ENCODE measurements around the gene DND1. TPM values are rescaled to one million over a fixed set of nuclear protein-coding genes. Genes with fewer than 3 reads are reported as not detected.

DND1 gene
- total RNA-seq, 1 experiment from 2014 or later = 3.3 TPM

- POLR2A ChIA-PET = no interaction called here
- ATAC-seq = no peak
- no peak overlapping the region for H3K4me3 Mint-ChIP-seq
- H3K9me3 Mint-ChIP-seq = no peaks in the 10 kb centered on the region
- H3K27ac Mint-ChIP-seq = no peak overlapping the region
- CTCF ChIA-PET = no interaction called here
- no peaks in the 10 kb centered on the region for H3K27me3 Mint-ChIP-seq (ENCODE audit: low read depth)
- no peak for DNase-seq (ENCODE audit: low spot score)
- peaks cover 50% of the 10 kb centered on the region for H3K36me3 Mint-ChIP-seq
- TF ChIP-seq ZNF232 (CRISPR knock-in tag; IDR thresholded peaks at IDR 0.05) (no peak), FOXJ3 (CRISPR knock-in tag; IDR thresholded peaks at IDR 0.05; ENCODE audit: borderline replicate concordance) (no peak)
- peaks cover 21% of the 10 kb centered on the region for H3K4me1 Mint-ChIP-seq
Measured at GRCh38 chr5:140694276-140694675, 20.9 kb upstream of the DND1 start.

- Mint-ChIP-seq H3K4me1 (peaks cover 18% of the 10 kb centered on the region), H3K9me3 (no peaks in the 10 kb centered on the region), H3K36me3 (peaks cover 28% of the 10 kb centered on the region), H3K27me3 (ENCODE audit: low read depth) (no peaks in the 10 kb centered on the region), H3K4me3 (peak within 1 kb of the TSS; percentile 100), H3K27ac (peak within 1 kb of the TSS; percentile 98)
- CTCF ChIA-PET = interaction anchor here (0.6 to 1.7 kb wide), 12 partner anchors 9 to 451 kb away, joined by 3 to 10 read pairs (median 3); partner anchors contain the start of genes APBB3, DND1, EIF4EBP3 and HBEGF
- POLR2A ChIA-PET = interaction anchor here (0.5 to 1.7 kb wide), 10 partner anchors 9 to 252 kb away, joined by 3 to 10 read pairs (median 4); partner anchors contain the start of genes EIF4EBP3, IK, NDUFA2 and ZMAT2
- ATAC-seq = peak; percentile 97
- DNase-seq (ENCODE audit: low spot score) = peak; percentile 89
- TF ChIP-seq IRF1 (CRISPR knock-in tag; IDR thresholded peaks at IDR 0.05) (peak; percentile 62; the same call in 1 of the 2 replicates), MLX (CRISPR knock-in tag; IDR thresholded peaks at IDR 0.05) (no peak), ATF1 (CRISPR knock-in tag; IDR thresholded peaks at IDR 0.05) (no peak), EMX1 (CRISPR knock-in tag; IDR thresholded peaks at IDR 0.05) (no peak), ZNF416 (CRISPR knock-in tag; IDR thresholded peaks at IDR 0.05) (no peak), ZBTB21 (CRISPR knock-in tag; IDR thresholded peaks at IDR 0.05; ENCODE audit: borderline replicate concordance) (no peak), E2F5 (CRISPR knock-in tag; IDR thresholded peaks at IDR 0.05) (no peak), ARID4B (CRISPR knock-in tag; IDR thresholded peaks at IDR 0.05; ENCODE audit: borderline replicate concordance) (peak; percentile 16), IRF2 (CRISPR knock-in tag; IDR thresholded peaks at IDR 0.05; ENCODE audit: borderline replicate concordance, low read depth) (no peak), TEAD1 (CRISPR knock-in tag; IDR thresholded peaks at IDR 0.05) (0 out of 2 replicates have a peak, but pooled peaks have one; percentile 19), ZNF263 (CRISPR knock-in tag; IDR thresholded peaks at IDR 0.05; ENCODE audit: low read depth) (no peak), NFE2L1 (CRISPR knock-in tag; IDR thresholded peaks at IDR 0.05) (no peak), PRDM15 (CRISPR knock-in tag; IDR thresholded peaks at IDR 0.05) (no peak), FOXK1 (CRISPR knock-in tag; IDR thresholded peaks at IDR 0.05) (peak; percentile 72; the same call in 1 of the 2 replicates), MAX (CRISPR knock-in tag; IDR thresholded peaks at IDR 0.05) (peak; percentile 81; the same call in 1 of the 2 replicates), ETV6 (CRISPR knock-in tag; IDR thresholded peaks at IDR 0.05) (peak; percentile 98), ZNF232 (CRISPR knock-in tag; IDR thresholded peaks at IDR 0.05) (0 out of 2 replicates have a peak, but pooled peaks have one; percentile 77), ZBTB43 (CRISPR knock-in tag; IDR thresholded peaks at IDR 0.05) (no peak), TEAD4 (CRISPR knock-in tag; IDR thresholded peaks at IDR 0.05) (no peak)
Measured at GRCh38 chr5:140690941-140691924, 17.9 kb upstream of the DND1 start, which contains the start of the genes HARS1 and HARS2. Gene HARS1, minus strand, starts transcription at chr5:140691370. Its CDS starts 66 bp downstream, at chr5:140691304. Gene HARS2, plus strand, starts transcription at chr5:140691455. Its CDS starts 194 bp downstream, at chr5:140691649.
